ENCODE results near the gene DSCAM.

DNA sequence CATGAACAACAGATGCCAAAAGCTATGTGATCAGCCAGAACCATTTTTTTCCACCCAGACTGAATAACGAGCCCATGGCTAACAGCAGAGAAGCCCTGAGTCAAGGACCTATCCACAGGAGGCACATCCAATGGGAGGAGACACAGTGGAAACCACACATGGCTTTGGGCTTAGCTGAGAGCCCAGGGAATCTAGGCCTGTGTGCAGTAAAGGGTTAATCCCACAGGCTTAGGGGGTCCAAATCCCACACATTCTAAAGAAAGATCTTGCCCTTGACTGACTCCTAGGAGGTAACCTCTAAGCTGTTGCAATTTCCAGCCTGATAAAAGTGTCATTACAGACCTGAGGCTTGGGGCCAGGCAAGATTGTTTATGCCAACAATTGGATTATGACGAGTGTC lies 194.5 kb downstream of the DSCAM start:
- TF ChIP-seq, protein P1, sequence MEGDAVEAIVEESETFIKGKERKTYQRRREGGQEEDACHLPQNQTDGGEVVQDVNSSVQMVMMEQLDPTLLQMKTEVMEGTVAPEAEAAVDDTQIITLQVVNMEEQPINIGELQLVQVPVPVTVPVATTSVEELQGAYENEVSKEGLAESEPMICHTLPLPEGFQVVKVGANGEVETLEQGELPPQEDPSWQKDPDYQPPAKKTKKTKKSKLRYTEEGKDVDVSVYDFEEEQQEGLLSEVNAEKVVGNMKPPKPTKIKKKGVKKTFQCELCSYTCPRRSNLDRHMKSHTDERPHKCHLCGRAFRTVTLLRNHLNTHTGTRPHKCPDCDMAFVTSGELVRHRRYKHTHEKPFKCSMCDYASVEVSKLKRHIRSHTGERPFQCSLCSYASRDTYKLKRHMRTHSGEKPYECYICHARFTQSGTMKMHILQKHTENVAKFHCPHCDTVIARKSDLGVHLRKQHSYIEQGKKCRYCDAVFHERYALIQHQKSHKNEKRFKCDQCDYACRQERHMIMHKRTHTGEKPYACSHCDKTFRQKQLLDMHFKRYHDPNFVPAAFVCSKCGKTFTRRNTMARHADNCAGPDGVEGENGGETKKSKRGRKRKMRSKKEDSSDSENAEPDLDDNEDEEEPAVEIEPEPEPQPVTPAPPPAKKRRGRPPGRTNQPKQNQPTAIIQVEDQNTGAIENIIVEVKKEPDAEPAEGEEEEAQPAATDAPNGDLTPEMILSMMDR (IDR thresholded peaks at IDR 0.05), result no peak
- TF ChIP-seq POLR2A (IDR thresholded peaks at IDR 0.05), result no peak
